Measurements from ENCODE around the gene AGAP1.

The AGAP1 gene

DNA sequence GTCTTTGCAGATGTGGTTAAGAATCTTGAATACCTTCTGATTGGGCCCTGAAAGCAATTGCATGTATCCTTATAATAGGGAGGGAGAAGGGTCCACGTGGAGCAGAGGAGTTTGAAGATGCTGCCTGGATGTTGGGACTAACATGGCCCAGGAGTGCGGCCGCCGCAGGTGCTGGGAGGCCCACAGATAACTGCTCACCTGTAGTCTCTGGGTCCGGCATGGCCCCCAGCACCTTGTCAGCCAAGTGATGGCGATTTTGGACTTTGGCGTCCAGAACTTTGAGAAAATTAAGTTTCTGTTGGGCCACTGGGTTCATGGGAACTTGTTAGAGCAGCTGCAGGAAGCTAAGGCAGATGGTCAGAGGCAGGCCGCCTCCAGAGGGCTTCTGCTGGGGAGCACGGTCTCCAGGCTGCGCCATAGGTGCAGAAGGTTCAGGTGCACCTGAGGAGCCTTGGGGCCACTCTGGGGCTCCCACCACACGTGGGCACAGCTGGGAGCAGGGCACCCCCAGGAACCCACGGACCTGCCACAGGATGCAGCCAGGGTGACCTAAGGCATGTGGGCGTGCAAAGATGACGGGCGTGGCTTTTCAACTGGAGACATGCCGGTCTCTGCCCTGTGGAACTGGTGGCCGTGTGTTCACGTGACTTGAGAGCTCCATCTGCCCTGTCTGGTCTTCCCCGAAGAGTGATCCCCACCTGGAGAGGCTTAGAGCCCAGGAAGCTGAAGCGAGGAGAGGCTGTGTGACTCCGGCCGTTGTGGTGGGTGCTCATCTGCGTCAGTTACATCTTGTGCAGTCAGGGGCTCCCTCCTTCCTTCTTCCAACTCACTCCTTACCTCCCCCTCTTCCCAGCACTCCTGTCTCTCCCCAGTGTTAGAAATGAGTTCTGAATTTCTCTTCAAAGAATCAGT, 277.3 kb downstream of the AGAP1 start:
- ATAC-seq (no peak), DNase-seq (no peak)

DNA sequence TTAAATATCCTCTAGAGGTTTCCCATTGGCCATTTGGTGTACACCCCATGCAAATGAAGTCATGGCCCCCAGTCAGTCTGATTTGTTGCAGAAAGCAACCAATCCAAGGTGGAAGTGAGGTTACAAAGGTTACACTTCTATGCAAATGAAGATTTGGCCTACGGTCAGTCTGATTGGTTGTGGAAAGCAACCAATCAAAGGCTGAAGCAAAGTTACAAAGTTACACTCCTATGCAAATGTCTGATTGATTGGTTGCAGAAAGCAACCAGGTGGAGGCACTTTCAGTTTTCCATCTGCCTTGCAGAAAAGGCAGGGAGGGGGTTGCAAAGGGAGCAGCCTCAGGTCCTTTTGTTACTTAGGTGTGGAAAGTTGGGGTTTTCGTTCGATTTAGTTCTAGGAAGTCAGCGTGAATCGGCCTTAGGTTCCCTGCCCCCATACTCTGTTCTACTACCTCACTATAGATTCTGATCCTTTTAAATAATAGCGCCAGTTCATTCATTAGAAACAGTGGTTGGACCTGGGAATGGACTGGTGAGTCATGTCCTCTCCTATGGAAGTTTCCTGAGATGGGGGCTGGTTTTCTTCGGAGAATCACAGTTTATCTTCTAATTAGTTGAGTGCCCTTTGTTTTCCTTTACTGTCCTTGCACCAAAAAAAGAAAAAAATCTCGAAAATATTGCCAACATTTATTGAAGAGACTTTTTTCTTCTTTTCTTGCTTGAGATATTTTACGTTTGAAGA, 279.5 kb downstream of the AGAP1 start:
- DNase-seq (no peak), ATAC-seq (no peak)

DNA sequence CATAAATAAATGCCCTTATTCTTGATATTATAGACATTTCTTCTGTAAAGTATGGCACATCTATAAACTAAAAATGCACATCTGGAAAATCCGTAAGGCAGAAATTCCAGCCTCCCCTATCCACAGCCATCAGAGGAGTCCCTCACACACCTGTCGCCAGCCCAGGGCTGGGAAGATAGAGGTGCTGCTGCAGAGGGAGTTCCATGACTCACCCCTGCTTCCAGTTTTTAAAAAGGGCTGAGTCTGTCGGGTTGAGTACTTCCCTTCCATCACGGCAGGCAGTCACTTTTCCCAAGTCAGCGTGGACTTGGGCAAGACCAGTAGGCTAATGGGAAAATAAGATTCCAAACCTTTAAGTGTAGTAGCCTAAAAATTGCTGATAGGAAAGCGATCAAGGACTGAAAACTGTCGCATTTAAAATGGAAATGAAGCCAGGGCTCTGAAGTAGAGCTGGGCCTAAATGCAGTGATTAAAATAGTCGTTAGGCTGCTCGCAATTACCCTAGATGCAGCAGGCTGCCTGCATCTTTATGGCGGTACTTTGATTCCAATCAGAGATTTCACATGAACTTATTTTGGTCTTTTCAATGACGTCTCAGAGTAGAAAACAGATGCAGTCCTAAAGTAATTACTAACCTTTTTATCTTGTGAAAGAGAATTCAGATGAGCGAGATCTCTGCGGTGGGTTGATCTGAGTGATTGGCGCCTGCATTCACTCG, 280.5 kb downstream of the AGAP1 start:
- DNase-seq = no peak
- ATAC-seq = no peak

DNA sequence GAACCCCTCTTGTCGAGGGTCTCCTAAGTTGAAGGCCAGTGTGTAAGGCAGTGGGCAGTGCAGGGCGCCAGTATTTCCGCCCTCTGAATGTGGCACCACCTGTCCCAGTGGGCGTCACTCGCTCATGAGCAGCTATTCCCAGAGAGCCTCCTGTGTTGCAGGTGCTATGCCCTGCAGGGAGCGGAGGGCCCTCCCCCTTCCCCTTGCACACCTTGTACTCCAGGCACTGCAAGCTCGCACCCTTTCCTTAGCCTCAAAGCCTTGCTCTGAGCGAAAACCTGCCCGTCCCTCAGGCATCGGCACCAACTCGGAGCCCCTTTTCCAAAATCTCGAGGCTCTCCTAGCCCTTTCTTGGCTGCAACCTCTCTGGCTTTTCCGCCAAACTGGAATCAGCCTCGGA, 282.7 kb downstream of the AGAP1 start:
- ATAC-seq (no peak), DNase-seq (no peak)

DNA sequence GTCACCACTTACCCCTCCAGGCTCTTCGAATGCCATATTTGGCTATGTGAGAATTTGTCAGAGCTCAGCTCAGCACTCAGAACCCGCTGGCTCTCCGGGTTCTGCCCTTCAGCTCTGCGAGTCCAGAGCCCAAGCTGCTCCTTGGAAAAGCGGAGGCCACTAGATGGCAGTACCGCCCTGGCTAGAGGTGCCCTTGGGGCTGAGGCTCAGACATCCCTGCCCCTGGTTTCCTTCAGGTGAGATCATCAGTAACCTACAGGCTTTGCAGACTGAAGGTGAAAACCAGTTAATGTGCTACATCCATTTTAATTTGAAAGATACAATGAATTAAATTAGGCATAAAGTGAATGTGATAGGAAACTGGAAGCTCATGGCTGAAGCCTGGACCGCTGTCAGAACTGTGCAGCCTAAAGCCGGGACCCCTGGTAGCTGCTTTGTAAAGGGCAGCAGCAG, 285.6 kb downstream of the AGAP1 start:
- ATAC-seq (peak; percentile 80), DNase-seq (peak; percentile 73)

DNA sequence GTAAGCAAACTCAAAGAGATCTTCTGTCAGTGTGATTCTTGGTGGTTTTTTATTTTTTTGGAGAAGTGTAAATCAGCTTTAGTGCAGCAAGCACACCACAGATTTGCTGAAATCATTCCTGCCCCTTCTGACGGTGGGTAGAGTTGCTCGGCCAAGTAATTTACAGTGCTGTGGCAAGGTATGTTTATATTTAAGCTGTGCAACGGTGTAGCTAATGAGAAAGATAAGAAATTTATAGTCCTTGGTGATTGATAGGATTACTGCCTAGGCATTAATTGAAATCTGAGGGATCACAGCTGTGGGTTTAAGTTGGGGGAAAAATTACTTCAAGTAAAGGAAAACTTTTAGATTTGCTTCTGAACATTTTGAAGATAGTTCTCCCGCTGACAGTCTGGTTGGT, 286.6 kb downstream of the AGAP1 start:
- ATAC-seq (no peak), DNase-seq (no peak)

DNA sequence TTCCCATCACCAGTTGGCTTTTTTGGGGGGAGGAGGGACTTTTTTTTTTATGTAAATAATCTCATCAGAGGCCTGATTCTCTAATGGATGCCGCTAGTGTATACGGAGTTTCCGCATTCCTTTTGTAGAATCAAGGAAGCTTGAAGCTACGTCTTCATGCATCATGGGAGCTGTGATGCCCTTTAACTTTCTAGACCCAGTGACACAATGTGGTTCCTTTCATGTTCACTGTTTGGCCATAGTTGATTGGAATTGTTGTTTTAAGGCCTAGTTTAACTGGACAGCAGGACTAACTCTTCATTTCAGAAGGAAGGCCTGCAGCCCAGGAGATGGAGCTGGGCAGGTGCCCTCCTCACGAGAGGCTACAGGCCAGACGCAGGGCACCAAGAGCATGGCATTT, 287.9 kb downstream of the AGAP1 start:
- ATAC-seq = no peak
- no peak for DNase-seq

DNA sequence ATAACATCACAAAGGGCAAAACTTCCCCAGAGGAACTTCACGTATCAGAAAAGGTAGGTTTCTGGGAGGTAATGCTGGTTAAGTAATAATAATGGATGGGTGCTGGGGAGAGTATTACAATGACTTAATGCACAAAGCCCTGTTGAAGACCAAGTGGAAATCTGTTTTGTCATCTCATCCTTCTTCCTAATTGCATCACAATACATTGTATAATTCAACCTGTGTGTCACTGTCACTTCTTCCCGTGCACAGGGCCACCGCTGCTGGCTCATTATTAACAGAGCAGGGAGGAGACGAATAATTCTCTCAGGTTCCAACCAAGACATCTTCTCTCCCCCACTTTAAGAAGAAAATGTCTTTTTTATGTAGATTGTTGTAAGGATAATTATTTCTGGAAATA, 290.9 kb downstream of the AGAP1 start:
- ATAC-seq (no peak), DNase-seq (no peak)

DNA sequence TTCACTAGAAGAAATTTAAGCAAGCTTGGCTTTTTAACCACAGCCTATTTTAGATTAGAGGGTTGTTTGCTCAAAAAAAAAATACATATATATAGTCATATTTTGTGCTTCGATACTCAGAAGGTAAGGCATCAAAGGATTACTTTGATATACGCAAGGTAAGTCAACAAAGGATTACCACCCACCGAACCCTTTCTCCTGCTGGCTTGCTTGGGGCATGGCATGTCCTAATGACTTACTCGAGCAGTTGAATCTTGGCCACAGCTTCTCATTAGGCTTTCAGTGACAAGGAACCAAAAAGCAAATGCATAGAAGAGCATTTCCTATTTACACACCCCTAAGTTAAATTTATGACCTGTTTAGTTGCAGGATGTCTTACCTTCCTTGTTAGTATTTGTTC, 295.7 kb downstream of the AGAP1 start:
- DNase-seq (no peak), ATAC-seq (no peak)

DNA sequence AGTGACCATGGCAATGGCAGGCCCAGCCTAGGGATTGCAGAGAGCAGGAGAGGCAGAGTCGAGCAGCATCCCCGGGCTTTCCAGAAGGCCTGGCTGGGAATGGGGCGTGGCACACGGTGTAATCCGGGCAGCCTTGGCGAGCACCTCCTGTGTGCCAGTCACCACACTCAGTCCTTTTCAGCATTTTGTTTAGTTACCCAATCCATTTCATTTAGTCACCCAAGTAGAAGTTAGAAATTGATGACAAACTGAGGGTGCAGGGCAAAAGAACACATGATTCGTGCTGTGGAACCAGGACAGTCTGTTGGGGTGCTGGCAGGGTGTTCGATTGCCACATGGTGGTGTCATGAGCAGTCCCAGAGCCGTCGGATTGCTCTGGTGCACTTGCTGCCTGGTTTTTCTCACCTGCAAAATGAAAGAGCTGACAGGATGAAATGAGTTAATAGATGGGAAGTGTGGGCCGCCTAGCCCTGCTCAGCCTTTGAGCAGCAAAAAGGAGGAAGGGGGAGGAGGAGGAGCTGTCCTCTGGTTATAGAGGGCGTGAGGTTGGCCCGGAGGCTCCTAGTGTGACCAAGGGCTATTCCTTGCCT, 299.4 kb downstream of the AGAP1 start:
- ATAC-seq = no peak
- no peak for DNase-seq

DNA sequence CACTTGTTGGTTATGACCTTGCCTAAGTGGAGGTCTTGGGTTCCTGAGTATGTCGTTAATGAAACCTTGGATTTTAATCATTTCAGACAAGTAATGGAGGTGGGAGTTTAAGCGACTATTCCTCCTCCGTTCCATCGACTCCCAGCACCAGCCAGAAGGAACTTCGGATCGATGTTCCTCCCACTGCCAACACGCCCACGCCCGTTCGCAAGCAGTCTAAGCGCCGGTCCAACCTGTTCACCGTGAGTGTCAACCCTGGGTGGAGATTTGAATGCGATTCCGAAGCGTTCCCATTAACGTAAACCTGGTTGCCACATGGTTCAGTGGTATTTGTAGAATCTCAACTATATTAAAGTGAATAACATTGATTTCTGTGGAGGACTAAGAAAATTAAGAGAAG, 305.4 kb downstream of the AGAP1 start:
- no peak for DNase-seq
- ATAC-seq = no peak

DNA sequence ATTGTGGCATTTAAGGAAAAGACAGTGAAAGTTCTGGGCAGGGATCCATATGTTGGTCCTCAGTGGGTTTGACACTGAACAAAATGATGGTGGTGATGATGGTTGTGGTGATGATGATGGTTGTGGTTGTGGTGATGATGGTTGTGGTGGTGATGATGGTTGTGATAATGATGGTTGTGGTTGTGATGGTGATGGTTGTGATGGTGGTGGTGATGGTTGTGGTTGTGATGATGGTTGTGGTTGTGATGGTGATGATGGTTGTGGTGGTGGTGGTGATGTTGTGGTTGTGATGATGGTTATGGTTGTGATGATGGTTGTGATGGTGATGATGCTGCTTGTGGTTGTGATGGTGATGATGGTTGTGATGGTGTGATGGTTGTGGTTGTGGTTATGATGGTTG, 308.7 kb downstream of the AGAP1 start:
- DNase-seq (no peak), ATAC-seq (no peak)

DNA sequence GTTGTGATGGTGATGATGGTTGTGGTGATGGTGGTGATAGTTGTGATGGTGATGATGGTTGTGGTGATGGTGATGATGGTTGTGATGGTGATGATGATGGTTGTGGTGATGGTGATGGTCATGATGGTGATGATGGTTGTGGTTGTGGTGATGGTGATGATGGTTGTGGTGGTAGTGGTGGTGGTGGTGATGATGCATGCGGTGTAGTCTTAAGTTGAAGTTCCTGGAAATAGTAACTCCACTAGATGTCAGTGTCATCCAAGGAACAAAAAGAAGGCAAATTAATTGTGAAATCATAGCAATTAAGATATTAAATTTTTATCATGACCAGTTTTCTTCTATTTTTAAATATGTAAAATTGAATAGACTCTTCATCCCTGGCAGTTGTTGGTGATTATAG, 309.2 kb downstream of the AGAP1 start:
- no peak for DNase-seq
- no peak for ATAC-seq

DNA sequence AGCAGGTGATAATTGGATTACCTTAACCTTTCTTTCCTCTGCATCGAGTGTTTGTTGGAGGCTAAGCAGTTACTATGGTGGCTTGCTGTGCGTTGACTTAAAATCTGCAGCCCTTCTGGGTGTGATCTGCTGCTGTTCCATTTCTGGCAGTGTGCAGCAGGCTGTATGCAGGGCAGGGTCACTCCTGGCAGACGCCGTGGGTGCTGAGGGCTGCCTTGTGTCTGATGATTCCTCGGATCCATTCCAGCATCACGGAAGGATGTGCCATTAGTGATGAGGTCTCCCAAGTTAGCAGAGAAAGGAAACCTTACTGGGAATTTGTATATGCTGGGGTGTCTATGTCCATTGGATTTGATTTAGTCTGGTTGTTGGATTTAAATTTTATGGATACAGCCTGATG, 310.8 kb downstream of the AGAP1 start:
- no peak for DNase-seq
- no peak for ATAC-seq

DNA sequence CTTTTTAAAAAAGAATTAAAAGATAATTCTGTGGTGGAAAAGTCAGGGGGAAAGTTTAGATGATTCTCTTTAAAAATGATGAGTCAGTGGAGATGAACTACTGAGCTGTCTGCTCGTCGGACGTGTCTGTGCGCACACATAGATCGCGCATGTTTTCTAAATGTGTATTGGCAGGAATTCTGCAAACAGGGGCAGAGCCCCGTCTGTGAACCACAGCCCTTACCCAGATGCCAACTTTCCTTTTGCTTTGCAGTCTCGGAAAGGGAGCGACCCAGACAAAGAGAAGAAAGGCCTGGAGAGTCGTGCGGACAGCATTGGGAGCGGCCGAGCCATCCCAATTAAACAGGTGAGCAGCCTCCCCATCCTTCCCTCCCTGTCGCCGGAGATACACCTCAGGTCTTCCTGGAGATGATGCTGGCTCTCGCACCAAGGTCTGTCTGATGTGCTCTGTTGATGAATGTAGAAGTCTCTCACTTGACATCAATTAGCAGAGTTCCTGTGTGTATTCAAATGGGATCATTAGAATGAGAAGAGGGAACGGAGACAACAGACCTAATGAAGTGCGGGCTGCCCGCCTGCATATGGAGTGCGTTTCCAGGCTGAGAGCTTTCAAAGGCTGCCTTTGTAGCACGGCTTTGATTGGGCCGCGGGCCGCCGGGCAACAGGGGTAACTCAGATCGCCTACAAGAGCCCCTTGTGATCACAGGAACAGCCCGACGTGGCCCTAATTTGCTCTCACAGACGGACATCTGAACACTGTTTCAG, 313.3 kb downstream of the AGAP1 start:
- DNase-seq (no peak), ATAC-seq (no peak)

DNA sequence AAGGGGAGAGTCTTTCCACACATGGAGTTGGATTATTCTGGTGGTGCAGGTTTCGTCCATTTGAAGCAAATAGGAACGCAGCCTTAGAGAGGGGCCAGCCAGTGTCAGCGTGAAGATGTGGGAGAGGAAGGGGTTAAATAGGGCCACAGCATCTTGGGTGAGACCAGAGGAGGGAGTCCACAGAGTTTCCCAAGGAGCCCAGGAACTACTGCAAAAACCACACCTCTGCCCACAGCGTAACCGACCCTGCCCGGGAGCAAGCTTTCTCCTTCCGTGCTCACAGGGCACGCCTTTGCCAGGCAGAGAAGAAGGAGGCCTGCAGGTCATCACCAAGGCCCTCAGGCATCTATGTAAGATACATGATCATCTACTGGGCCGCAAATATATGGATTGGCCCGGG, 314.5 kb downstream of the AGAP1 start:
- DNase-seq (no peak), ATAC-seq (no peak)

DNA sequence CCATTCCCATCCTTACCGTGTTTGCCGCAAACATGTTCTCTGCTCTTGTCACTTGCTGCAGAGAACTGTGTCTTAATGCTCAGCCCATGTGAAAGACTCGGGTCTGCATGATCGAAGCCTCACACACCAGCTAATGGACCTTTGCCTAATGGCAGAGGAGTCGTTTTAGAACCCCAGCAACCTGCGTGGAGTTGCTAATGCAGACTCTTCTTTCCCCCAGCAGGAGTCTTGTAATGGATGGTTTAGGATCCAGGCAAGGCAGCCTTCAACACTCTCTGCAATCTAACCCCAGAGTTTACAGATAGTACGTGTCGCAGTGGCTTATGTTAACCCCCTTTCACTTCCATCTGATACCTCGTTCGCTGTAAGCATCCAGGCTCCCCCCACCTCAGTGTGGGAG, 316.4 kb downstream of the AGAP1 start:
- ATAC-seq (no peak), DNase-seq (no peak)

DNA sequence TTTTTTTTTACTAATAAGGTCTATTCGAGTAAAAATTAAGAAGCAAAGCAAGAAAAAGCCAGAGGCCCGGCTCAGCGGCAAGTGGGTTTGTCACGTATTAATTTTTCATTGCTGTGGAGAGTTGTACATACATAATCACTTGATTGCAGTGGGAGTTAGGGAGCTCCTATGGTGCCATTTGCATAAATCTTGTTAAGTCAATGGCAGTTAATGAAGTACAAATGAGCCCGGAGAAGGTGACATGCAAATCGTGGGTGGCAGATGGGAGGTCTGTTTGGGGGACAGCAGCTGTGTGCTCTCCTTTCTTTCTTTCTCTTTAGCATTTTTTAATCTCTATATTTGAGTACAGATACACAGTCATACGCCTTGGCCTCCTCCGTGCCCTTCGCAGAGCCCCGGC, 317.0 kb downstream of the AGAP1 start:
- no peak for ATAC-seq
- DNase-seq = no peak

DNA sequence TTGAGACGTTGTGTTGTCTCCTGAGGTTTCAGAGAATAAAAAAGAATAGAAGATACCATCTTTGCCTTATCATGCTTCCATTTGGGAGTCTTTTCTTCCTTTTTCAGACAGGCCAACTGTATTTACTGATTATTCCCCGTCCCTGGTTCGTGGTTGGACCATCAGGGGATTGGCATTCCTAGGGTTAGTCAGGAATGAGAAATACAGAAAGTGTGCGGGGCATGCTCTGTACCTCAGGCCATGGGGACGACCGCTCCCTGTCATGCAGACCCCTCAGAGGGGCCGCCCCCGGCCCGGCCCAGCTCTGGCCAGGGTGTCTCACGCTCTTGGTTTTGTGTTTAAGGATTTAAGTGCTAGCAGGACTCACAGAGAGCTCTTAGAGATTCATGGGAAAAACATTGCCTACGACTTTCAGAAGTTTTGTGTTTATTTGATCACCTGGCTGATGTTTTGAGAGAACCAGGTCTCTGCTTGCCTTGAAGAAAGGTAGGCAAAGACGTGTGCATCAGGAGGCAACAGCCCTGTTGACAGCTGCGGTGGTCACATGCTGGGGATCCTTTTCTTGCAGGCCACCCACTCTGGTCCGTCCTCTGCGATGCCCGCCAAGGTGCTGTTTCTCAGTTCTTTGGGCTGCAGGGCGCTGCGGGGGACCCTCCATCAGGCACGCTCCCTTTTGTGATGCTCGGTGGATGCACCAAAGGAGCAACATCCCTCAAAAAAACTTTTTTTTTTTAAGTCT, 317.8 kb downstream of the AGAP1 start:
- ATAC-seq = no peak
- DNase-seq = no peak

DNA sequence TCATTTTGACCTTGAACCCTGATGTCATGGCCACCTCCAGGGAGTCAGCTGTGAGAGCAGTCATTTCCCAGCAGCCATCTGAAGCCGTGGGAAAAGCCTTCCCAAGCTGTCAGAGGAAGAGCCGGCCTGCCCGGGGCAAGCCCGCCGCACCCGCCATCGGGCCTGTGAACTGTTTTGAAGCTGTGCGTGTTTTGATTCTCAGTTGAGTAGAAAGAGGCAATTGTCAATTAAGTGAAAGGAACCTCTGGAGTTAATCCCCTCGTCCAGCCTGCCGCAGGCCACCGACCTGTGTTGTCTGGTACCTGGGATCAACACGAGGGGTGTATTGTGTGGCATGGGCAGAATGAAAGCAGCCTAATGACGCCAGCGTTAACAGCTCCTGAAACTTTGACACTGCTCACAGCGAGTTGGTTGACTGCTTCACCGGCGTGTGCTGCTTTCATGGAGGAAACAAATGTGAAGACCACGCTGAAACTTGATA, 318.4 kb downstream of the AGAP1 start:
- ATAC-seq (no peak), DNase-seq (no peak)

DNA sequence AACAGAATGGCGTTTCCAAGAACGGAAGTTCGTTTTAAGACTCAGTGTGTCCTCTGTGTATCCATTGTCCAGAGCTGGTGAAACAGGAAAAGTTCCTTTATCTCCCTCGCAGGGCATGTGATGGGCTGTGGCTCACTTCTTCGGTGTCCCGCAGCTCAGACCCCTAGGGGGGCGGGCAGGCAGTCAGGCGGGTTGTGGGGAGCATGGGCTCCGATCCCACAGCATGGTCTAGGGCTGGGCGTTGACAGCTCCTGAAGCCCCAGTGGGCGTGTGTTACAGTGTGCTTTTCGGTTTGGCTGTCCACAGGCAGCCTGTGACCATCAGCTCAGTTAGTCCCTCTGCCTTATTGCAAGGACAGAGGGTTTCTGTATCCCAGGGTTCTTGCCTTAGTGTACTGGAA, 319.6 kb downstream of the AGAP1 start:
- no peak for ATAC-seq

More for the DNA sequence above, 319.6 kb downstream of the AGAP1 start:
- DNase-seq = no peak
